ENCODE results near the gene JAML. TPM values are rescaled to one million over a fixed set of nuclear protein-coding genes. Genes with fewer than 3 reads are reported as not detected.

JAML gene
- total RNA-seq, 4 donors from 2014 or later, result 2.8 to 51.7 (median 14.0) TPM

DNA sequence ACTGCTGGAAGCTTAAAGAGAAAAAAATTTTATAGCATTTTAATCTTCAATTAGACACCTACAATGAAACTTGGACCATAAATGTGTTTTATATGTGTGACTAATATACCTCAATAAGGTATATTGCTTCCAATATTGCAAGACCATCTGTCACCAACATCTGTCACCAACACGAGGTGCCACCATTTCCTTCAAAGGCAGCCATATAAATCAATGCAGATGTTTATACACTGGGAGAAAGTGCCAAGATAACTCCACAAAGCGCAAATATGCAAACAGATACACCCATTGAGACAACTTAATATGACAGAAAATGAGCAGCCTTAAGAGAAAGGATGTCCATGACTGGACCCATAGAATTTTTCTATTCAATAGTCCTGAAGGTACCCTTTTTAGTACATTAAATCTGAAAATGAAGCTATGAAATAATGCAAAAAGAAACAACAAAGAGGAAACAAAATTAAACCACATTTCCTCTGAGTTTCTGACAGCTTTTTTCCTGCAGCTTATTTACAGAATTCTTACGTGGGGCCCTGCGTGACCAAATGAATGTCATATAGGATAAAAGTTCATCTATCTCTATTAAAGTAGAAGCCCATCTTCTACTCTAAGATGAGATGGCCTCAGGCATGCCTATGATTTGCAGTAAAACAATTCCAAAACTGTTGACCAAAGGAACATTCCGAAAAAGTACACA lies 14.8 kb upstream of the JAML start:
- TF ChIP-seq CTCF (IDR thresholded peaks at IDR 0.05; ENCODE audit: low read depth), result no peak

GRCh38 chr11:118238929-118239328 lies 14.1 kb upstream of the JAML start:
- TF ChIP-seq CTCF (IDR thresholded peaks at IDR 0.05; ENCODE audit: low read depth), result no peak

GRCh38 chr11:118238421-118238820 lies 13.6 kb upstream of the JAML start:
- TF ChIP-seq CTCF (IDR thresholded peaks at IDR 0.05; ENCODE audit: low read depth), result no peak

DNA sequence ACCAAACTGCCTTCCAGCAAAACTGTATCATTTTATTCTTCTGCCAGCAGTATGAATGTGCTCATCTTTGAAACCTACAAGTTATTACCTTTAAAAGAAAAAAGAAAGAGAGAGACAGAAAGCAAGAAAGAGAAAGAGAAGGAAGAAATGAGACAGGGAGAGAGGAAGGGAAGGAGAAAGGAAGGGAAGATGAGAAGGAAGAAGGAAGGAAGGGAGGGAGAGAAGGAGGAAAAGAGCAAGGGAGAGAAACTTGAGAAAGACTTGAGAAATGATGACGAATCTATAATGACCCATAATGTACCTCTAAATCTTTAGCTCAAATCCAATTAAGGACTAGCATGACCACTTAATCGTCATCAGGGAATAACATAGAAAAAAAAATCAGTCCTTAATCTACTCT lies 11.4 kb upstream of the JAML start:
- TF ChIP-seq CTCF (IDR thresholded peaks at IDR 0.05; ENCODE audit: low read depth), result no peak

- TF ChIP-seq CTCF (IDR thresholded peaks at IDR 0.05; ENCODE audit: low read depth), result no peak
Observed at GRCh38 chr11:118234833-118235232, 10.0 kb upstream of the JAML start.

DNA sequence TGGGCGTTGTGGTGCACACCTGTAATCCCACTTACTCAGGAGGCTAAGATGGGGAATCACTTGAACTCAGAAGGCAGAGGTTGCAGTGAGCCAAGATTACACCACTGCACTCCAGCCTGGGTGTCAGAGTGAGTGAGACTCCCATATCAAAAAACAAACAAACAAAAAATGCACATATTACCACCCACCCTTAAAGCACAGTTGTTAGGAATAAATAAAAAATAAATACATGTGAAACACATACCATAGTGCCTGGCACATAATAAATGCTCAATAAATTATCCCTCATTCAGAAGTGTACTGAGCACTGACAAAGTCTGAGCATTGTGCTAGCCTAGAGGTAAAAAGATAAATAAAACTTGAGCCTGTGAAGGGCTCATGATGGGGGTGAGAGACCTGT lies 9.0 kb upstream of the JAML start:
- TF ChIP-seq CTCF (IDR thresholded peaks at IDR 0.05; ENCODE audit: low read depth), result no peak

- no peak for TF ChIP-seq CTCF (IDR thresholded peaks at IDR 0.05; ENCODE audit: low read depth)
Observed at GRCh38 chr11:118233377-118233776, 8.6 kb upstream of the JAML start.
